GM13976 (cell line): ENCODE data around the gene APOBEC3G.

Source experiments
- DNase-seq: peaks from one replicate; pipeline ENCODE4 v3.0.0; 2012; ENCODE audit warnings: low spot score
- in situ Hi-C: fragments of 300-500 bp; cut with MboI; formaldehyde crosslinking; loops from one replicate; pipeline ENCODE4 v1.12.0; 2022; ENCODE audit warnings: low sequenced_read_pairs, mixed read lengths, inconsistent platforms; ENCODE audit not compliant: unreplicated experiment
- TF ChIP-seq, protein P1 (sequence below): IDR thresholded peaks from 2 replicates; pipeline ENCODE4 v1.5.1; 2012; ENCODE audit warnings: borderline replicate concordance, mild to moderate bottlenecking; ENCODE audit not compliant: insufficient read depth; ENCODE audit errors: extremely low read depth, missing control alignments, control extremely low read depth

The APOBEC3G gene

GRCh38 chr22:39135092-39135896 is 58.2 kb downstream of the APOBEC3G start:
- TF ChIP-seq, protein P1, sequence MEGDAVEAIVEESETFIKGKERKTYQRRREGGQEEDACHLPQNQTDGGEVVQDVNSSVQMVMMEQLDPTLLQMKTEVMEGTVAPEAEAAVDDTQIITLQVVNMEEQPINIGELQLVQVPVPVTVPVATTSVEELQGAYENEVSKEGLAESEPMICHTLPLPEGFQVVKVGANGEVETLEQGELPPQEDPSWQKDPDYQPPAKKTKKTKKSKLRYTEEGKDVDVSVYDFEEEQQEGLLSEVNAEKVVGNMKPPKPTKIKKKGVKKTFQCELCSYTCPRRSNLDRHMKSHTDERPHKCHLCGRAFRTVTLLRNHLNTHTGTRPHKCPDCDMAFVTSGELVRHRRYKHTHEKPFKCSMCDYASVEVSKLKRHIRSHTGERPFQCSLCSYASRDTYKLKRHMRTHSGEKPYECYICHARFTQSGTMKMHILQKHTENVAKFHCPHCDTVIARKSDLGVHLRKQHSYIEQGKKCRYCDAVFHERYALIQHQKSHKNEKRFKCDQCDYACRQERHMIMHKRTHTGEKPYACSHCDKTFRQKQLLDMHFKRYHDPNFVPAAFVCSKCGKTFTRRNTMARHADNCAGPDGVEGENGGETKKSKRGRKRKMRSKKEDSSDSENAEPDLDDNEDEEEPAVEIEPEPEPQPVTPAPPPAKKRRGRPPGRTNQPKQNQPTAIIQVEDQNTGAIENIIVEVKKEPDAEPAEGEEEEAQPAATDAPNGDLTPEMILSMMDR, result no peak
- DNase-seq, result peak; percentile 70
- in situ Hi-C loops, result no loop called here

- TF ChIP-seq, protein P1, result no peak
Observed at GRCh38 chr22:39136317-39136716, 59.2 kb downstream of the APOBEC3G start.

More at GRCh38 chr22:39136317-39136716, 59.2 kb downstream of the APOBEC3G start:
- DNase-seq, result no peak
- in situ Hi-C loops, result no loop called here
